Stomach (tissue), 19 donors: ENCODE results near the gene SLC25A31. TPM values are rescaled to one million over a fixed set of nuclear protein-coding genes. Genes with fewer than 3 reads are reported as not detected.

Experiments used
- DNase-seq, 2 donors: peaks; one replicate each; pipeline versions ENCODE4 v3.0.0 to v3.0.0-alpha.2; 2013 to 2019
- H3K27ac ChIP-seq, 5 donors: fragments of 200-600 bp in 4 of 5; sonication (generic) in 4 of 5; one replicate each; pipeline ENCODE4 v1.5.1; 2013 to 2019; ENCODE audit warnings: mild to moderate bottlenecking in 1 of 5, moderate library complexity in 1 of 5
- H3K27me3 ChIP-seq, 3 donors: fragments of 200-600 bp; sonication (generic); one replicate each; pipeline ENCODE4 v1.5.1; 2017 to 2019; ENCODE audit warnings: mixed run types in 1 of 3
- H3K36me3 ChIP-seq, 4 donors: fragments of 200-600 bp; sonication (generic); 1 replicate in 3 of 4; 2 replicates in 1 of 4; pipeline ENCODE4 v1.5.1; 2016 to 2019
- H3K4me1 ChIP-seq, 4 donors: fragments of 200-600 bp; sonication (generic); one replicate each; pipeline ENCODE4 v1.5.1; 2016 to 2019
- H3K4me3 ChIP-seq, 4 donors: fragments of 200-600 bp; sonication (generic) in 3 of 4; one replicate each; pipeline ENCODE4 v1.5.1; 2016 to 2019; ENCODE audit warnings: mild to moderate bottlenecking in 1 of 4
- H3K9me3 ChIP-seq, 4 donors: fragments of 200-600 bp; sonication (generic); one replicate each; pipeline ENCODE4 v1.5.1; 2016 to 2019
- EP300 ChIP-seq: sonication (generic); formaldehyde crosslinking; IDR thresholded peaks from one replicate; pipeline ENCODE4 v1.6.1; 2017; ENCODE audit warnings: antibody characterized with exemption
- POLR2A ChIP-seq, 4 donors: fragments of 450-650 bp; IDR thresholded peaks; one replicate each; pipeline ENCODE4 v1.6.1; 2016; ENCODE audit warnings: antibody characterized with exemption in 4 of 4, control low read depth in 2 of 4, mild to moderate bottlenecking in 1 of 4, moderate library complexity in 1 of 4
- POLR2AphosphoS5 ChIP-seq, 3 donors: sonication (generic); formaldehyde crosslinking; IDR thresholded peaks; one replicate each; pipeline ENCODE4 v1.6.1; 2016; ENCODE audit warnings: antibody characterized with exemption in 3 of 3
- WGBS, 5 donors: extraction: QIAGEN DNeasy Blood & Tissue Kit in 3 of 5; methylation state at CpG; one replicate each; pipeline versions ENCODE4 v1.1.5 to v1.1.7; 2013 to 2018; 5-methylcytosine and 5-hydroxymethylcytosine counted together
- intact Hi-C: fragments of 100-400 bp; cut with DNase I; formaldehyde crosslinking; loops from one replicate; pipeline ENCODE4 v1.15.1; 2023; ENCODE audit warnings: low total_unique reads
- long read RNA-seq, 10 donors: transcript quantifications; one replicate each; lab custom pipeline, GENCODE V29; 2026
- polyA plus RNA-seq, 3 donors: library from polyadenylated mRNA; stranded (reverse); fragments of 200-250 nt; gene quantifications; one replicate each; pipeline ENCODE4 v1.2.3, GENCODE V29; 2013
- total RNA-seq, 5 donors: library from RNA; depleted of rRNA; stranded (reverse); fragments of >200 nt; gene quantifications; one replicate each; pipeline versions ENCODE4 v1.1.0 to v1.2.3, GENCODE V29; 2014 to 2016
- TF ChIP-seq, protein P1 (sequence below), 7 experiments: fragments of 450-650 bp in 4 of 7; fragments of 200-600 bp in 3 of 7; sonication (generic) in 3 of 7; IDR thresholded peaks; one replicate each; pipeline ENCODE4 v1.5.1; 2016 to 2019; ENCODE audit warnings: antibody characterized with exemption in 7 of 7, control low read depth in 2 of 7, mild to moderate bottlenecking in 1 of 7
- donor health status: healthy with polysubstance abuse.
- donor health status: Bipolar disorder and iron deficiency.
- donor health status: healthy.

The SLC25A31 gene
- total RNA-seq (not detected), polyA plus RNA-seq (not detected)
- long read RNA-seq, donor 1 = 0 reads
- long read RNA-seq, donor 2 = 0 reads
- long read RNA-seq, donor 3 = 0 reads
- long read RNA-seq, donor 4 = 0 reads
- long read RNA-seq, donor 5 = 0 reads
- long read RNA-seq, donor 6 = 0 reads
- long read RNA-seq, donor 7 = 0 reads
- long read RNA-seq, donor 8 = 0 reads
- long read RNA-seq, donor 9 = 0 reads
- long read RNA-seq, donor 10 = 0 reads

DNA sequence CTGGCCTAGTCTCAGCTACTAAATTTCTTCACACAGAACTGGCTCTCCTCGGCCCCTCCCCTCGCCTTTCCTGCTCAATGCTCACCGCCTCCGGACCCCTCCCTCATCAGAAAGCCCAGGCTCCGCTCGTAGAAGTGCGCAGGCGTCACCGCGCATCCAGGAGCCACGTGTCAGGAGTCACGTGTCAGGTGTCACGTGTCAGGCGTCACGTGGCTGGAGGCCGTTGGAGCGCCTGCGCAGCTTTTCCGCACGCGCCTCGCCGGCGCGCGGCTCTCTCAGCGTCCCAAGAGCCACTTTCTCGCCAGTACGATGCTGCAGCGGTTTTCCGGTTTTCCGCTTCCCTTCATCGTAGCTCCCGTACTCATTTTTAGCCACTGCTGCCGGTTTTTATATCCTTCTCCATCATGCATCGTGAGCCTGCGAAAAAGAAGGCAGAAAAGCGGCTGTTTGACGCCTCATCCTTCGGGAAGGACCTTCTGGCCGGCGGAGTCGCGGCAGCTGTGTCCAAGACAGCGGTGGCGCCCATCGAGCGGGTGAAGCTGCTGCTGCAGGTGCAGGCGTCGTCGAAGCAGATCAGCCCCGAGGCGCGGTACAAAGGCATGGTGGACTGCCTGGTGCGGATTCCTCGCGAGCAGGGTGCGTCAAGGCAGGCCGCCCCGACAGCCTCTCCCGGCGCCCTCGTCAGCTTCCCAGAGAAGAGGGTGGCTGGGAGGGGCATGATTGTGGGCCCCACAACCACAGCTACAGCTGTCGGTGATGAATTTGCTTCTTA, at the start of gene SLC25A31:
Gene SLC25A31 (plus strand): TSS at position 259 of the 772 bp plus-strand sequence. CDS start 146 bp downstream, at position 405.
- Histone ChIP-seq H3K36me3 (no peaks in the 10 kb centered on the region), H3K4me3 (no peak within 1 kb of the TSS), H3K9me3 (no peaks in the 10 kb centered on the region), H3K27me3 (no peaks in the 10 kb centered on the region), H3K27ac (no peak within 1 kb of the TSS), H3K4me1 (no peaks in the 10 kb centered on the region)
- TF ChIP-seq POLR2A (IDR thresholded peaks at IDR 0.05) (no peak), POLR2AphosphoS5 (IDR thresholded peaks at IDR 0.05) (no peak), EP300 (no peak)
- TF ChIP-seq, protein P1, sequence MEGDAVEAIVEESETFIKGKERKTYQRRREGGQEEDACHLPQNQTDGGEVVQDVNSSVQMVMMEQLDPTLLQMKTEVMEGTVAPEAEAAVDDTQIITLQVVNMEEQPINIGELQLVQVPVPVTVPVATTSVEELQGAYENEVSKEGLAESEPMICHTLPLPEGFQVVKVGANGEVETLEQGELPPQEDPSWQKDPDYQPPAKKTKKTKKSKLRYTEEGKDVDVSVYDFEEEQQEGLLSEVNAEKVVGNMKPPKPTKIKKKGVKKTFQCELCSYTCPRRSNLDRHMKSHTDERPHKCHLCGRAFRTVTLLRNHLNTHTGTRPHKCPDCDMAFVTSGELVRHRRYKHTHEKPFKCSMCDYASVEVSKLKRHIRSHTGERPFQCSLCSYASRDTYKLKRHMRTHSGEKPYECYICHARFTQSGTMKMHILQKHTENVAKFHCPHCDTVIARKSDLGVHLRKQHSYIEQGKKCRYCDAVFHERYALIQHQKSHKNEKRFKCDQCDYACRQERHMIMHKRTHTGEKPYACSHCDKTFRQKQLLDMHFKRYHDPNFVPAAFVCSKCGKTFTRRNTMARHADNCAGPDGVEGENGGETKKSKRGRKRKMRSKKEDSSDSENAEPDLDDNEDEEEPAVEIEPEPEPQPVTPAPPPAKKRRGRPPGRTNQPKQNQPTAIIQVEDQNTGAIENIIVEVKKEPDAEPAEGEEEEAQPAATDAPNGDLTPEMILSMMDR (IDR thresholded peaks at IDR 0.05) = no peak
- DNase-seq = no peak
- 94 to 96% (median 96%) methylated on average over 64 of the region's 64 CpGs for WGBS, 5 donors
- intact Hi-C loops = loop anchor here (5.0 kb wide), 1 partner anchor 113 kb away; no protein-coding TSS in a partner anchor

DNA sequence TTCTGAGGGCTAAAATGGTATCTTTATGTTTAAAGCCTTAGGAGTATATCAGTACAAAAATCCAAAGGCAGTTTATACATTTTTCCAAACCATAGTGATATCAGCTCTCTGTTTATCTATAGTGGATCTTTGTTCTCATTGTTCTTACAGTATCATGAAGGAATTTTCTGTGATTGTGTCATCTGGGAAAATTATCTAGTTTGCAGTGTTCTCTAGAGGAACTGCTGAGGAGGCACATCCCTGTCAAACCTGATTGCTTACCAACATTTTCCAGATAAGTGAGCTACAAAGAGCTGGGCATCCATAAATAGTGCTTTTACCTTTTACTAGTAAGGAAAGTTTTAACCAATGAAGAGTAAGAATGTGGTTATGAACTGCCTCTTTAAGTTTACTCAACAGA, 44.9 kb upstream of the SLC25A31 start:
- Histone ChIP-seq H3K4me1 (no peaks in the 10 kb centered on the region), H3K27me3 (no peaks in the 10 kb centered on the region), H3K36me3 (peaks cover 0 to 31% (median 26%) of the 10 kb centered on the region in 4 donors), H3K9me3 (no peaks in the 10 kb centered on the region), H3K27ac (no peak overlapping the region), H3K4me3 (no peak overlapping the region)
- TF ChIP-seq, protein P1 (IDR thresholded peaks at IDR 0.05) = no peak
- no peak for TF ChIP-seq POLR2A (IDR thresholded peaks at IDR 0.05)
- TF ChIP-seq POLR2AphosphoS5 (IDR thresholded peaks at IDR 0.05) = no peak
- no peak for TF ChIP-seq EP300
- DNase-seq = no peak
- intact Hi-C loops = no loop called here

DNA sequence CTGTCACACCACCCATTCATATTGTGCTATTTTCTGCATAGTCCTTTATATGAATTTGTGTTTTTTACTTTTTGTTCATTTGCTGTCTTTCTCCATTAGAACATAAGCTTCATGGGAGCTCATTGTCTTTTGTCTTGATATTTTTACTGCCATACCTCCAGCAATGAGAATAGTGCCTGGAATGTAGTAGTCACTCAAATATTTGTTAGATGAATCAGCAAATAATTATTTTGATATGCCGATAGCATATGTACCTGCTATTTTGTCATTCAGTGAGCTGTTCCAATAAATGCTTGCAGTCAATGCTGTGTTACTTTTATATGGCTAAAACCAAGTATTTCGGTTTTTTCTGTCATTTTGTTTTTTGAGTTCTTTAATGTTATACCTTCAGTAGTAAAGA, 43.5 kb upstream of the SLC25A31 start:
- intact Hi-C loops = no loop called here
- TF ChIP-seq EP300 = no peak
- no peak for TF ChIP-seq POLR2A (IDR thresholded peaks at IDR 0.05)
- no peak for TF ChIP-seq POLR2AphosphoS5 (IDR thresholded peaks at IDR 0.05)
- TF ChIP-seq, protein P1 (IDR thresholded peaks at IDR 0.05) = no peak
- H3K36me3 ChIP-seq = peaks cover 0 to 44% (median 39%) of the 10 kb centered on the region in 4 donors

DNA sequence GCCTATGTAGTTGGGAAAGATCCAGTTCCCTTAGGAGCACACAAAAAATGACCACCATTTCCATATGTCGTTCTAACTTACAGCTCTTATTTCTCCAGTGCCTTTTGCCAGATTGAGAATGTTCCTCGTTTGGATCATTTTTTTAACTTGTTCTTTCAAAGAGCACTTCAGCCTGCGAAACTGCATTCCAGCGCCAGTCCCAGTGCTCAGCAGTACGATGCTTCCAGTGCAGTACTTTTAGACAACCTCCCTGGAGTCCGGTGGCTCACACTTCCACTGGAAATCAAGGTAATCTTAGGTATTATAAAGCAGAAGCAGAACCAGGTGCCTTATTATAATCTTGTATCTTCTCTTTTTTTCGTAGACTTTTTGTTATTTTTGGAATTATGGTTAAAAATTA, 42.6 kb upstream of the SLC25A31 start:
- peaks cover 0 to 47% (median 39%) of the 10 kb centered on the region in 4 donors for H3K36me3 ChIP-seq
- no peak for DNase-seq
- no peaks in the 10 kb centered on the region for H3K9me3 ChIP-seq
- H3K27ac ChIP-seq = no peak overlapping the region
- 88 to 93% (median 90%) methylated on average over 7 of the region's 7 CpGs for WGBS, 5 donors
- TF ChIP-seq POLR2AphosphoS5 (IDR thresholded peaks at IDR 0.05) = no peak
- TF ChIP-seq, protein P1 (IDR thresholded peaks at IDR 0.05) = no peak
- no peak for TF ChIP-seq POLR2A (IDR thresholded peaks at IDR 0.05)
- TF ChIP-seq EP300 = no peak
- H3K4me1 ChIP-seq = no peaks in the 10 kb centered on the region
- intact Hi-C loops = no loop called here
- H3K27me3 ChIP-seq = no peaks in the 10 kb centered on the region
- no peak overlapping the region for H3K4me3 ChIP-seq

More for the DNA sequence above, 43.5 kb upstream of the SLC25A31 start:
- Histone ChIP-seq H3K4me3 (no peak overlapping the region), H3K27me3 (no peaks in the 10 kb centered on the region), H3K4me1 (no peaks in the 10 kb centered on the region), H3K27ac (no peak overlapping the region), H3K9me3 (no peaks in the 10 kb centered on the region)
- no peak for DNase-seq
- 78 to 92% (median 84%) methylated on average over 2 of the region's 2 CpGs for WGBS, 5 donors
